Neutrophil (primary cell): Measurements from ENCODE around the gene PEAK1.

Source experiments
- H3K27ac ChIP-seq: fragments of 200-600 bp; sonication (generic); 2 replicates; pipeline ENCODE4 v1.5.1; 2016; ENCODE audit warnings: mild to moderate bottlenecking, moderate library complexity
- H3K27me3 ChIP-seq: fragments of 200-600 bp; sonication (generic); 2 replicates; pipeline ENCODE4 v1.6.0; 2016; ENCODE audit warnings: mild to moderate bottlenecking
- H3K36me3 ChIP-seq: fragments of 200-600 bp; sonication (generic); 2 replicates; pipeline ENCODE4 v1.5.1; 2017
- H3K4me1 ChIP-seq, 2 experiments: fragments of 200-600 bp in 1 of 2; sonication (generic) in 1 of 2; 1 replicate in 1 of 2; 2 replicates in 1 of 2; pipeline versions ENCODE4 v1.5.1 to v1.6.1; 2013 to 2016; ENCODE audit warnings: low read depth in 1 of 2, low read length in 1 of 2, mild to moderate bottlenecking in 1 of 2, moderate library complexity in 1 of 2; ENCODE audit not compliant: control insufficient read depth in 1 of 2, insufficient read depth in 1 of 2
- H3K4me3 ChIP-seq, 2 experiments: fragments of 200-600 bp in 1 of 2; sonication (generic) in 1 of 2; 1 replicate in 1 of 2; 2 replicates in 1 of 2; pipeline ENCODE4 v1.5.1; 2013 to 2016; ENCODE audit warnings: low read depth in 1 of 2, low read length in 1 of 2, mild to moderate bottlenecking in 1 of 2, moderate library complexity in 1 of 2
- H3K9me3 ChIP-seq: fragments of 200-600 bp; sonication (generic); 2 replicates; pipeline ENCODE4 v1.5.1; 2016
- CTCF ChIP-seq: fragments of 200-600 bp; sonication (generic); IDR thresholded peaks from 2 replicates; pipeline ENCODE4 v1.5.1; 2016; ENCODE audit warnings: antibody characterized with exemption

Gene PEAK1

GRCh38 chr15:77060546-77060945, 359.4 kb downstream of the PEAK1 start:
- H3K4me3 ChIP-seq, result no peak overlapping the region
- no peaks in the 10 kb centered on the region for H3K27me3 ChIP-seq
- H3K27ac ChIP-seq, result no peak overlapping the region
- no peak for TF ChIP-seq CTCF
- peaks cover 11 to 15% of the 10 kb centered on the region in 2 experiments for H3K4me1 ChIP-seq
- H3K36me3 ChIP-seq, result no peaks in the 10 kb centered on the region
- no peaks in the 10 kb centered on the region for H3K9me3 ChIP-seq

- Histone ChIP-seq H3K4me1 (peaks cover 11 to 15% of the 10 kb centered on the region in 2 experiments), H3K27ac (no peak overlapping the region)
These were observed 360.0 kb downstream of the PEAK1 start for GRCh38 chr15:77059786-77060361.

GRCh38 chr15:77058468-77058867, 361.4 kb downstream of the PEAK1 start:
- Histone ChIP-seq H3K9me3 (no peaks in the 10 kb centered on the region), H3K27ac (no peak overlapping the region), H3K36me3 (no peaks in the 10 kb centered on the region), H3K4me1 (peaks cover 4% of the 10 kb centered on the region in 2 experiments), H3K4me3 (no peak overlapping the region), H3K27me3 (no peaks in the 10 kb centered on the region)
- no peak for TF ChIP-seq CTCF

More at GRCh38 chr15:77059786-77060361, 360.0 kb downstream of the PEAK1 start:
- Histone ChIP-seq H3K9me3 (no peaks in the 10 kb centered on the region), H3K4me3 (no peak overlapping the region), H3K36me3 (no peaks in the 10 kb centered on the region), H3K27me3 (no peaks in the 10 kb centered on the region)
- TF ChIP-seq CTCF, result no peak

- Histone ChIP-seq H3K4me1 (peaks cover 4% of the 10 kb centered on the region in 2 experiments), H3K9me3 (no peaks in the 10 kb centered on the region), H3K36me3 (no peaks in the 10 kb centered on the region), H3K27me3 (no peaks in the 10 kb centered on the region), H3K27ac (no peak overlapping the region), H3K4me3 (no peak overlapping the region)
- no peak for TF ChIP-seq CTCF
These were observed 362.2 kb downstream of the PEAK1 start for GRCh38 chr15:77057685-77058084.

- Histone ChIP-seq H3K36me3 (no peaks in the 10 kb centered on the region), H3K4me1 (peaks cover 4% of the 10 kb centered on the region in 2 experiments), H3K9me3 (no peaks in the 10 kb centered on the region), H3K4me3 (no peak overlapping the region), H3K27me3 (no peaks in the 10 kb centered on the region), H3K27ac (no peak overlapping the region)
- TF ChIP-seq CTCF, result no peak
These were observed 362.8 kb downstream of the PEAK1 start for GRCh38 chr15:77057072-77057471.
